Measurements from ENCODE around the gene IL3RA. TPM values are rescaled to one million over a fixed set of nuclear protein-coding genes. Genes with fewer than 3 reads are reported as not detected.

IL3RA gene
- total RNA-seq, 1 experiment from 2014 or later: not detected

DNA sequence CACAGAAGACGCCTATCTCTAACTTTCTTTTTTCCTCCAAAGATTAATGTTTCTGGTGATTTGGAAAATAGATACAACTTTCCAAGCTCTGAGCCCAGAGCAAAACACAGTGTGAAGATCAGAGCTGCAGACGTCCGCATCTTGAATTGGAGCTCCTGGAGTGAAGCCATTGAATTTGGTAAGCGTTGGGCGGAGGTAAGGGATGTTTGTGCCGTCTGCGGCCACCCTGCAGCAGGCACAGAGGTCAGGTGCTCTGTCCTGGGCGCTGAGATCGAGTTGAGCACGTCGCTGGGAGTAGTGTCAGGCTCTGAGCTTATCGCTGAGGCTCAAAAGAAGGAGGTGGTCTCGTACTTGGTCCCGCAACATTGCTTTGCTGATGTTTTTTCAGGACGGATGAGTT lies 36.1 kb upstream of the IL3RA start:
- H3K9me3 ChIP-seq: peaks cover 10% of the 10 kb centered on the region
- no peak for DNase-seq
- intact Hi-C loops (cut with micrococcal nuclease; ENCODE audit: unreplicated experiment): no loop called here
- H3K4me1 Mint-ChIP-seq (ENCODE audit: low read depth, unreplicated experiment): no peaks in the 10 kb centered on the region
- CTCF ChIA-PET: no interaction called here
- H3K36me3 Mint-ChIP-seq (ENCODE audit: insufficient read depth, unreplicated experiment): peaks cover 18% of the 10 kb centered on the region
- BruUV-seq (replicated peaks): no TSS peak
- H3K27me3 Mint-ChIP-seq (ENCODE audit: insufficient read depth, unreplicated experiment): no peaks in the 10 kb centered on the region
- H3K27ac Mint-ChIP-seq (ENCODE audit: unreplicated experiment): no peak overlapping the region
- H3K27me3 ChIP-seq (replicated peaks; ENCODE audit: control insufficient read depth, insufficient read depth, low read length): no peaks in the 10 kb centered on the region
- no peak overlapping the region for H3K4me3 Mint-ChIP-seq (ENCODE audit: unreplicated experiment)
- POLR2A ChIA-PET: no interaction called here
- no peaks in the 10 kb centered on the region for H3K4me1 ChIP-seq
- no peaks in the 10 kb centered on the region for H3K36me3 ChIP-seq (ENCODE audit: control insufficient read depth, insufficient read depth, low read length)
- TF ChIP-seq, protein P1, sequence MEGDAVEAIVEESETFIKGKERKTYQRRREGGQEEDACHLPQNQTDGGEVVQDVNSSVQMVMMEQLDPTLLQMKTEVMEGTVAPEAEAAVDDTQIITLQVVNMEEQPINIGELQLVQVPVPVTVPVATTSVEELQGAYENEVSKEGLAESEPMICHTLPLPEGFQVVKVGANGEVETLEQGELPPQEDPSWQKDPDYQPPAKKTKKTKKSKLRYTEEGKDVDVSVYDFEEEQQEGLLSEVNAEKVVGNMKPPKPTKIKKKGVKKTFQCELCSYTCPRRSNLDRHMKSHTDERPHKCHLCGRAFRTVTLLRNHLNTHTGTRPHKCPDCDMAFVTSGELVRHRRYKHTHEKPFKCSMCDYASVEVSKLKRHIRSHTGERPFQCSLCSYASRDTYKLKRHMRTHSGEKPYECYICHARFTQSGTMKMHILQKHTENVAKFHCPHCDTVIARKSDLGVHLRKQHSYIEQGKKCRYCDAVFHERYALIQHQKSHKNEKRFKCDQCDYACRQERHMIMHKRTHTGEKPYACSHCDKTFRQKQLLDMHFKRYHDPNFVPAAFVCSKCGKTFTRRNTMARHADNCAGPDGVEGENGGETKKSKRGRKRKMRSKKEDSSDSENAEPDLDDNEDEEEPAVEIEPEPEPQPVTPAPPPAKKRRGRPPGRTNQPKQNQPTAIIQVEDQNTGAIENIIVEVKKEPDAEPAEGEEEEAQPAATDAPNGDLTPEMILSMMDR (IDR thresholded peaks at IDR 0.05; ENCODE audit: insufficient read depth in 1 of 2, low read depth in 1 of 2, low read length in 1 of 2, severe bottlenecking in 1 of 2, unreplicated experiment in 1 of 2): no peak
- H3K4me3 ChIP-seq (ENCODE audit: low read depth, low read length): no peak overlapping the region
- peaks cover 8% of the 10 kb centered on the region for H3K9me3 Mint-ChIP-seq (ENCODE audit: unreplicated experiment)

DNA sequence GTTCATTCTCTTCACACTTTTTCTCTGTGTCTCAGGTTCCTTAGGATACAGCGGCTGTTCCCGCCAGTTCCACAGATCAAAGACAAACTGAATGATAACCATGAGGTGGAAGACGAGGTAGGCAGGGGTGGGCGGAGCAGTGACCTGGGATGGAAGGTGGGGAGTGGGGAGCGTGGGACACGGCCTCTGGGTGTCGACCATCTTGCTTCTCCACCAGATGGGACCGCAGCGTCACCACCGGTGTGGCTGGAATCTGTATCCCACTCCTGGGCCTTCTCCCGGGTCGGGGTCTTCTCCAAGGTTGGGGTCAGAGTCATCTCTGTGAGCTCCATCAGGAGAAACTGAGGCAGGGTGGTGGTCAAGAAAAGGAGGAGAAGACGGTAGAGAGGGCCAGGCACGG lies 31.2 kb upstream of the IL3RA start:
- peaks cover 28% of the 10 kb centered on the region for H3K9me3 Mint-ChIP-seq (ENCODE audit: unreplicated experiment)
- no peak for DNase-seq
- Histone ChIP-seq H3K9me3 (no peaks in the 10 kb centered on the region), H3K4me3 (ENCODE audit: low read depth, low read length) (no peak overlapping the region), H3K4me1 (no peaks in the 10 kb centered on the region), H3K27me3 (replicated peaks; ENCODE audit: control insufficient read depth, insufficient read depth, low read length) (no peaks in the 10 kb centered on the region), H3K36me3 (ENCODE audit: control insufficient read depth, insufficient read depth, low read length) (no peaks in the 10 kb centered on the region)
- H3K4me1 Mint-ChIP-seq (ENCODE audit: low read depth, unreplicated experiment): no peaks in the 10 kb centered on the region
- H3K27ac Mint-ChIP-seq (ENCODE audit: unreplicated experiment): no peak overlapping the region
- peaks cover 48% of the 10 kb centered on the region for H3K36me3 Mint-ChIP-seq (ENCODE audit: insufficient read depth, unreplicated experiment)
- CTCF ChIA-PET: no interaction called here
- H3K4me3 Mint-ChIP-seq (ENCODE audit: unreplicated experiment): no peak overlapping the region
- intact Hi-C loops (cut with micrococcal nuclease; ENCODE audit: unreplicated experiment): no loop called here
- TF ChIP-seq, protein P1 (IDR thresholded peaks at IDR 0.05; ENCODE audit: insufficient read depth in 1 of 2, low read depth in 1 of 2, low read length in 1 of 2, severe bottlenecking in 1 of 2, unreplicated experiment in 1 of 2): no peak
- no peaks in the 10 kb centered on the region for H3K27me3 Mint-ChIP-seq (ENCODE audit: insufficient read depth, unreplicated experiment)
- POLR2A ChIA-PET: no interaction called here
- no TSS peak for BruUV-seq (replicated peaks)

DNA sequence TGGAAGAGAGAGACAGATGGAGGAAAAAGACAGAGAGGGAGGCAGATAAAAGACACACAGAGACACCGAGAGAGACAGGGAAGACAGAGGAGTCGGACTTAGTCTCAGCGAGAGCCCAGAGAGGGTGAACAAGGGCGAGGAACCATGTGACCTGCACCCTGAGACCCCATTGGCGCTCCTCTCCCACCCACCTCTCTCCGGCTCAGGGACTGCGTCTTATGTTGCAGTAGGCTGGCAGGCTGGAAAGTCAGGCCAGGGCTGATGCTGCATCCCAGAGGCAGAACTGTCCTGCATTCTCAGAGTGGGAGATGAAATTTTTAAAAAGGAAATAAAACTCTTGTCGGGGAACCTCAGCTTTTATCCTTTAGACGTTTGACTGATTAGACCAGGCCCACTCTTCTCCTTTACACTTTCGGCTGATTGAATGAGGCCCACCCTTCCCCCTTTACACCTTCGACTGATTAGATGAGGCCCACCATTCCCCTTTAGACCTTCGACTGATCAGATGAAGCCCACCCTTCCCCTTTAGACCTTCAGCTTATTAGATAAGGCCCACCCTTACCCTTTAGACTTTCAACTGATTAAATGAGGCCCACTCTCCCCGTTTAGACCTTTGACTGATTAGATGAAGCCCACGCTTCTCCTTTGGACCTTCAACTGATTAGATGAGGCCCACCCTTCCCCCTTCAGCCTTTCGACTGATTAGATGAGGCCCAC lies 29.5 kb upstream of the IL3RA start:
- no peak overlapping the region for H3K4me3 ChIP-seq (ENCODE audit: low read depth, low read length)
- no peaks in the 10 kb centered on the region for H3K27me3 Mint-ChIP-seq (ENCODE audit: insufficient read depth, unreplicated experiment)
- POLR2A ChIA-PET: no interaction called here
- no peaks in the 10 kb centered on the region for H3K9me3 ChIP-seq
- TF ChIP-seq, protein P1 (IDR thresholded peaks at IDR 0.05; ENCODE audit: insufficient read depth in 1 of 2, low read depth in 1 of 2, low read length in 1 of 2, severe bottlenecking in 1 of 2, unreplicated experiment in 1 of 2): no peak
- CTCF ChIA-PET: no interaction called here
- no peaks in the 10 kb centered on the region for H3K36me3 ChIP-seq (ENCODE audit: control insufficient read depth, insufficient read depth, low read length)
- H3K4me3 Mint-ChIP-seq (ENCODE audit: unreplicated experiment): no peak overlapping the region
- H3K27ac Mint-ChIP-seq (ENCODE audit: unreplicated experiment): no peak overlapping the region
- peaks cover 40% of the 10 kb centered on the region for H3K36me3 Mint-ChIP-seq (ENCODE audit: insufficient read depth, unreplicated experiment)
- intact Hi-C loops (cut with micrococcal nuclease; ENCODE audit: unreplicated experiment): no loop called here
- no peak for DNase-seq
- no peaks in the 10 kb centered on the region for H3K4me1 ChIP-seq
- BruUV-seq (replicated peaks): no TSS peak
- peaks cover 28% of the 10 kb centered on the region for H3K9me3 Mint-ChIP-seq (ENCODE audit: unreplicated experiment)
- H3K27me3 ChIP-seq (replicated peaks; ENCODE audit: control insufficient read depth, insufficient read depth, low read length): no peaks in the 10 kb centered on the region
- H3K4me1 Mint-ChIP-seq (ENCODE audit: low read depth, unreplicated experiment): no peaks in the 10 kb centered on the region

All from Caco-2 (cell line).